ENCODE data around the gene SHH.

Gene SHH

GRCh38 chr7:155824227-155824886, 12.1 kb upstream of the SHH start:
- Histone ChIP-seq H3K9me2 (replicated peaks; ENCODE audit: control insufficient read depth, low read length) (no peaks in the 10 kb centered on the region), H3K27ac (ENCODE audit: low read depth, low read length) (no peak overlapping the region), H3F3A (ENCODE audit: control insufficient read depth, insufficient read depth) (no peaks in the 10 kb centered on the region), H4K20me1 (ENCODE audit: control insufficient read depth, insufficient read depth, low read depth, low read length) (no peaks in the 10 kb centered on the region), H3K9me3 (ENCODE audit: control insufficient read depth, insufficient read depth, low read length) (no peaks in the 10 kb centered on the region), H3K79me2 (ENCODE audit: control insufficient read depth, low read length) (no peaks in the 10 kb centered on the region), H3K4me3 (ENCODE audit: low read length) (no peak overlapping the region), H3K27me3 (ENCODE audit: control insufficient read depth, low read length) (peaks cover 10% of the 10 kb centered on the region), H3K4me2 (ENCODE audit: low read length) (no peak overlapping the region), H3K36me3 (ENCODE audit: control insufficient read depth, low read length) (no peaks in the 10 kb centered on the region), H3K4me1 (ENCODE audit: control insufficient read depth, low read length) (no peaks in the 10 kb centered on the region)
- TF ChIP-seq, protein P1, sequence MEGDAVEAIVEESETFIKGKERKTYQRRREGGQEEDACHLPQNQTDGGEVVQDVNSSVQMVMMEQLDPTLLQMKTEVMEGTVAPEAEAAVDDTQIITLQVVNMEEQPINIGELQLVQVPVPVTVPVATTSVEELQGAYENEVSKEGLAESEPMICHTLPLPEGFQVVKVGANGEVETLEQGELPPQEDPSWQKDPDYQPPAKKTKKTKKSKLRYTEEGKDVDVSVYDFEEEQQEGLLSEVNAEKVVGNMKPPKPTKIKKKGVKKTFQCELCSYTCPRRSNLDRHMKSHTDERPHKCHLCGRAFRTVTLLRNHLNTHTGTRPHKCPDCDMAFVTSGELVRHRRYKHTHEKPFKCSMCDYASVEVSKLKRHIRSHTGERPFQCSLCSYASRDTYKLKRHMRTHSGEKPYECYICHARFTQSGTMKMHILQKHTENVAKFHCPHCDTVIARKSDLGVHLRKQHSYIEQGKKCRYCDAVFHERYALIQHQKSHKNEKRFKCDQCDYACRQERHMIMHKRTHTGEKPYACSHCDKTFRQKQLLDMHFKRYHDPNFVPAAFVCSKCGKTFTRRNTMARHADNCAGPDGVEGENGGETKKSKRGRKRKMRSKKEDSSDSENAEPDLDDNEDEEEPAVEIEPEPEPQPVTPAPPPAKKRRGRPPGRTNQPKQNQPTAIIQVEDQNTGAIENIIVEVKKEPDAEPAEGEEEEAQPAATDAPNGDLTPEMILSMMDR (IDR thresholded peaks at IDR 0.05; ENCODE audit: low read depth, low read length, poor library complexity, severe bottlenecking): no peak
- TF ChIP-seq EZH2phosphoT487 (IDR thresholded peaks at IDR 0.05; ENCODE audit: borderline replicate concordance, low read length): no peak

- H3K9me3 ChIP-seq (ENCODE audit: control insufficient read depth, insufficient read depth, low read length): peaks cover 9% of the 10 kb centered on the region; the same call in 1 of the 2 replicates
- H3K9me2 ChIP-seq (replicated peaks; ENCODE audit: control insufficient read depth, low read length): no peaks in the 10 kb centered on the region
- no peaks in the 10 kb centered on the region for H3F3A ChIP-seq (ENCODE audit: control insufficient read depth, insufficient read depth)
- no peak overlapping the region for H3K4me3 ChIP-seq (ENCODE audit: low read length)
- H4K20me1 ChIP-seq (ENCODE audit: control insufficient read depth, insufficient read depth, low read depth, low read length): no peaks in the 10 kb centered on the region
- H3K4me2 ChIP-seq (ENCODE audit: low read length): no peak overlapping the region
- TF ChIP-seq EZH2phosphoT487 (IDR thresholded peaks at IDR 0.05; ENCODE audit: borderline replicate concordance, low read length): no peak
- TF ChIP-seq, protein P1 (IDR thresholded peaks at IDR 0.05; ENCODE audit: low read depth, low read length, poor library complexity, severe bottlenecking): no peak
- no peaks in the 10 kb centered on the region for H3K4me1 ChIP-seq (ENCODE audit: control insufficient read depth, low read length)
- no peak overlapping the region for H3K27ac ChIP-seq (ENCODE audit: low read depth, low read length)
- H3K27me3 ChIP-seq (ENCODE audit: control insufficient read depth, low read length): peaks cover 10% of the 10 kb centered on the region
- H3K79me2 ChIP-seq (ENCODE audit: control insufficient read depth, low read length): no peaks in the 10 kb centered on the region
- no peaks in the 10 kb centered on the region for H3K36me3 ChIP-seq (ENCODE audit: control insufficient read depth, low read length)
Measured at GRCh38 chr7:155821851-155822250, 9.6 kb upstream of the SHH start.

- no peaks in the 10 kb centered on the region for H3K9me2 ChIP-seq (replicated peaks; ENCODE audit: control insufficient read depth, low read length)
- H3K27me3 ChIP-seq (ENCODE audit: control insufficient read depth, low read length): peaks cover 10% of the 10 kb centered on the region
- no peak overlapping the region for H3K4me3 ChIP-seq (ENCODE audit: low read length)
- no peak overlapping the region for H3K4me2 ChIP-seq (ENCODE audit: low read length)
- H3K4me1 ChIP-seq (ENCODE audit: control insufficient read depth, low read length): no peaks in the 10 kb centered on the region; the same call in 1 of the 2 replicates
- H3F3A ChIP-seq (ENCODE audit: control insufficient read depth, insufficient read depth): no peaks in the 10 kb centered on the region
- no peak overlapping the region for H3K27ac ChIP-seq (ENCODE audit: low read depth, low read length)
- no peaks in the 10 kb centered on the region for H3K36me3 ChIP-seq (ENCODE audit: control insufficient read depth, low read length)
- H3K79me2 ChIP-seq (ENCODE audit: control insufficient read depth, low read length): no peaks in the 10 kb centered on the region
- H4K20me1 ChIP-seq (ENCODE audit: control insufficient read depth, insufficient read depth, low read depth, low read length): no peaks in the 10 kb centered on the region
- no peak for TF ChIP-seq EZH2phosphoT487 (IDR thresholded peaks at IDR 0.05; ENCODE audit: borderline replicate concordance, low read length)
- TF ChIP-seq, protein P1 (IDR thresholded peaks at IDR 0.05; ENCODE audit: low read depth, low read length, poor library complexity, severe bottlenecking): no peak
- peaks cover 9% of the 10 kb centered on the region; the same call in 1 of the 2 replicates for H3K9me3 ChIP-seq (ENCODE audit: control insufficient read depth, insufficient read depth, low read length)
Measured at GRCh38 chr7:155820788-155821187, 8.5 kb upstream of the SHH start.
